Neural crest cell (in vitro differentiated cells): ENCODE data around the gene FOXP2. TPM values are rescaled to one million over a fixed set of nuclear protein-coding genes. Genes with fewer than 3 reads are reported as not detected.
"Not testable (repeated sequence)": the region's sequence is repeated elsewhere in the genome, so short reads cannot be mapped to it uniquely, and the experiment has no call there.

Experiments
- DNase-seq: peaks from one replicate; pipeline ENCODE4 v3.0.0; 2021; ENCODE audit warnings: low read depth, mixed read lengths, low spot score
- H3K27ac Mint-ChIP-seq: one replicate; pipeline ENCODE4 v1.8.0; 2021; ENCODE audit warnings: mild to moderate bottlenecking, mixed read lengths; ENCODE audit not compliant: unreplicated experiment
- H3K27me3 Mint-ChIP-seq: 2 replicates; pipeline ENCODE4 v1.8.0; 2021; ENCODE audit warnings: low read depth, mild to moderate bottlenecking, mixed read lengths
- H3K36me3 Mint-ChIP-seq: 2 replicates; pipeline ENCODE4 v1.8.0; 2021; ENCODE audit warnings: low read depth, mild to moderate bottlenecking, mixed read lengths
- H3K4me1 Mint-ChIP-seq: 2 replicates; pipeline ENCODE4 v1.8.0; 2021; ENCODE audit warnings: mixed read lengths
- H3K4me3 Mint-ChIP-seq: one replicate; pipeline ENCODE4 v1.8.0; 2021; ENCODE audit warnings: mild to moderate bottlenecking, mixed read lengths
- H3K9me3 Mint-ChIP-seq: 2 replicates; pipeline ENCODE4 v1.8.0; 2021; ENCODE audit warnings: mixed read lengths
- total RNA-seq: library from RNA; stranded (reverse); gene quantifications from 2 replicates; pipeline ENCODE4 v1.2.1, GENCODE V29; 2021
- TF ChIP-seq, protein P1 (sequence below): fragments of 200-600 bp; sonication (generic); conservative IDR thresholded peaks from 2 replicates; pipeline ENCODE4 v1.5.0; 2021; ENCODE audit warnings: antibody characterized with exemption, mild to moderate bottlenecking

FOXP2 gene
- total RNA-seq, 1 donor from 2014 or later = 7.1 TPM

DNA sequence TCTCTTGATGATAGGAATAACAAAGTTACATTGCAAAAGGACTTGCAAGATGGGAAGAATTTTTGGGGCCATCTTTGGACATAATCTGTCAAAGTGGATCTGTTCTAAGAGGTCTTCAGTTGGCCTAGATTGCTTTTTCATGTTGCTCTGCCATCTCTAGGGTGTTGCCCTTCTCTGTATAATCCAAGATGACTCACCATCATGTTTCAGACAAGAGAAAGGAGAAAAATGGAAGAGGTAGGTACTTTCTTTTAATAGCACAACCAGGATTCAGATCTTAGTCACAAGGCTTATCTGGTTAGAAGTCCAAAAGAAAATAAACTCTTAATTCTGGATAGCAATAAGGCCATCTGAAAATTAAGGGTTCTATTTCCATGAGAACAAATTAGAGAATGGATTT lies 38.7 kb upstream of the FOXP2 start:
- no peaks in the 10 kb centered on the region for H3K27me3 Mint-ChIP-seq
- H3K4me1 Mint-ChIP-seq = no peaks in the 10 kb centered on the region
- TF ChIP-seq, protein P1, sequence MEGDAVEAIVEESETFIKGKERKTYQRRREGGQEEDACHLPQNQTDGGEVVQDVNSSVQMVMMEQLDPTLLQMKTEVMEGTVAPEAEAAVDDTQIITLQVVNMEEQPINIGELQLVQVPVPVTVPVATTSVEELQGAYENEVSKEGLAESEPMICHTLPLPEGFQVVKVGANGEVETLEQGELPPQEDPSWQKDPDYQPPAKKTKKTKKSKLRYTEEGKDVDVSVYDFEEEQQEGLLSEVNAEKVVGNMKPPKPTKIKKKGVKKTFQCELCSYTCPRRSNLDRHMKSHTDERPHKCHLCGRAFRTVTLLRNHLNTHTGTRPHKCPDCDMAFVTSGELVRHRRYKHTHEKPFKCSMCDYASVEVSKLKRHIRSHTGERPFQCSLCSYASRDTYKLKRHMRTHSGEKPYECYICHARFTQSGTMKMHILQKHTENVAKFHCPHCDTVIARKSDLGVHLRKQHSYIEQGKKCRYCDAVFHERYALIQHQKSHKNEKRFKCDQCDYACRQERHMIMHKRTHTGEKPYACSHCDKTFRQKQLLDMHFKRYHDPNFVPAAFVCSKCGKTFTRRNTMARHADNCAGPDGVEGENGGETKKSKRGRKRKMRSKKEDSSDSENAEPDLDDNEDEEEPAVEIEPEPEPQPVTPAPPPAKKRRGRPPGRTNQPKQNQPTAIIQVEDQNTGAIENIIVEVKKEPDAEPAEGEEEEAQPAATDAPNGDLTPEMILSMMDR = no peak
- no peak overlapping the region for H3K4me3 Mint-ChIP-seq
- peaks cover 2% of the 10 kb centered on the region for H3K9me3 Mint-ChIP-seq
- H3K36me3 Mint-ChIP-seq = no peaks in the 10 kb centered on the region
- DNase-seq = no peak
- H3K27ac Mint-ChIP-seq = no peak overlapping the region

DNA sequence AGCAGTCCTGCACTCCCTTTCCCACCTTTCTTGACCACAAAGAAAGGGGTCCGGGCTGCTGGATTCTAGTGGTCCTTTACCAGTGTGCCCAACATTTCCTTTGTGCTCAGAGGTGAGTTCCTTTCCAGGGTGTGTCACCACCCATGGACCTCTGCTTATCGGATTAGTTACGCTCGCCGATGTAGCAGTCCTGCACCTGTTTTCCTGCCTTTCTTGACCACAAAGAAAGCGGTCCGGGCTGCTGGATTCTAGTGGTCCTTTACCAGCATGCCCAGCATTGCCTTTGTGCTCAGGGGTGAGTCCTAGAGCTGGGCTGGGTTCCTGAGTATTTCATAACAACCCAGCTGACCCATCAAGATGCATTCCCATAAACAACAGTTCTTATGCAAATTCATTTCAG lies 30.7 kb upstream of the FOXP2 start:
- not testable (repeated sequence) for H3K4me3 Mint-ChIP-seq, DNase-seq, H3K36me3 Mint-ChIP-seq, H3K4me1 Mint-ChIP-seq, H3K27ac Mint-ChIP-seq, H3K27me3 Mint-ChIP-seq, H3K9me3 Mint-ChIP-seq

DNA sequence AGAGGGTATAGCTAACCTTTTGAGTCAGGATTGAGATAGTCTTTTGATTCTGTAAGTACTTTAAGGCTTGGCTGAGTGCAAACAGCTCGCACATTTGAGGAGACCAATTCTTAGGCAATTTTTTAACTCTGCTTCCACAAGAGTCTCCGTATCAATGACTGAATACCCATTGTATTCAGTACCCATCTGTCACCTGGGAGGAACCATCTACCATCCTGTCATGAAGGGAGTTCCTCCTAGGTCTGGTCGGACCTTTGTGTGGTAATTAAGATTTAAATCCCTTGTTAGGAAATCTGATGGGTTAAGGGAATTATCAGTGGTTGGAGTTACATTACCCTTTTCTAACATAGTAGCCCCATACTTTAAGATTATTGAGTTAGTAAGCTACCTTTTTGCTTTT lies 30.3 kb upstream of the FOXP2 start:
- H3K27me3 Mint-ChIP-seq, DNase-seq, H3K9me3 Mint-ChIP-seq, H3K27ac Mint-ChIP-seq, H3K4me1 Mint-ChIP-seq, H3K36me3 Mint-ChIP-seq, H3K4me3 Mint-ChIP-seq: not testable (repeated sequence)

DNA sequence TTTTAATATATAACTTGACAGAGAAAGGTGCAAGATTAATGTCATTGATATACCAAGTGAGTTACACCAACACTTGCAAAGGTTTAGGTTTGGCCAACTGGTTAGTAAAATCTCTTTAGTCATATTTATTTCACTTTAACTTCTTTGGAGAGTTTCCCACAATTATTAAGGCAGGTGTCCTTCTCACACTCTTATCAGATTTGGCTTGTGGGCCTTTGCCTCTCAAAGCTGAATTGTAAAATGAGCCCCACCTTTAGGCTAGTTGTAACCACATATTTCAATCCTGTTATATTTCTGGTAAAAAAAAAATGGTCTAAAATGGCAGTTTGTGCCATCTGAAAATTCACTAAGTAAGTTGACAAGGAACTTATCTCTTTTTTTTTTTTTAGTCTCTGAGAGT lies 26.6 kb upstream of the FOXP2 start:
- H3K27ac Mint-ChIP-seq = no peak overlapping the region
- H3K27me3 Mint-ChIP-seq = no peaks in the 10 kb centered on the region
- H3K4me3 Mint-ChIP-seq = no peak overlapping the region
- H3K9me3 Mint-ChIP-seq = peaks cover 3% of the 10 kb centered on the region
- DNase-seq = no peak
- no peaks in the 10 kb centered on the region for H3K36me3 Mint-ChIP-seq
- TF ChIP-seq, protein P1 = no peak
- H3K4me1 Mint-ChIP-seq = no peaks in the 10 kb centered on the region

DNA sequence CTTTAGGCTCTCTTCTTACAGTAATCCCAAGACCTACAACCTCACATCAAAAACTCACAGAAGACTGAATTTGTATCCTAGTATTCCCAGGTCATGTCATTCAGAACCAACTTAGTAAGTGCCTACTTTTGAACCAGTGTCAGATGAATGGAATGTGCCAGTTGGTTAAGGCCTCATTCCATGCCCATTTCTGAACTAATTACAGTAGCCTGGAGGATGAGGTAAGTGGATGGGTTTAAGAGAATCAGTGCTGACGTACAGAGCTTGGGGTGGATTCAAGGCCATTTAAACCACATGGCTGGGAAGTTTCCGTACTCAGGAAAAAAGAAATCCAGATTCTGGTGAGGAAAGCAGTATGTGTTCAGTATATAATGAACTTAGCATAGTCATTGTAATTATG lies 21.9 kb upstream of the FOXP2 start:
- TF ChIP-seq, protein P1 = no peak

DNA sequence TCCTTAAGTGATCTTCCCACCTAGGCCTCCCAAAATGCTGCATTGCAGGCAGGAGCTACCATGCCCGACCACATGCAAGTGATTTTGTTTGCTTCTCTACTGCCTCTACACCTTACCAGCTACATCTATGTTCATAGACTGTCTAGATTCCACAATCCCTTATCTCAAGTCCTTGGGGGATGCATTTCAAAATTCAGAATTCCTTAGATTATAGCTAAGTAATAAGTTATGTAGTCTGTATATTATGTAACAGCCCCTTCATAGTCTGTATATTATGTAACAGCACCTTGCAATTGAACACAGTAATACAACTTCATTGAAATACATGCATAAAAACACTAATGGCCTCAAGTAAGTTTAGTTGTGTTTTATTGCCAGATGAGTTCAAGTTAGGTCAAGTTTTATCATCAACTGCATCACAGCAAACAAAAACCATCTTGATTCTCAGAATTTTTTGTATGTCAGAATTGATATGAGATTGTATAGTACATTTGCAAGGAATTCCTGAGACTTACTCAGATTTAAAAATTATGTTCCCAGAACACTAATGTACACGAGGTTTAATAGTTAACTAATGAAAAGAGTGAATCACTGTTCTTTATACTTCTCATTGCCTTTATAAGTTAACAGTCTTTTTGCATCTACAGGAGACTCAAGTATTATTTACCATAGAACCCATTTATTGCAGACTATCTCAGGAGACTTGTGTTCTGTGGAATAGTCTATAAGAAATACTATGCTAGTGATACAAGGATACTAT lies 11.6 kb upstream of the FOXP2 start:
- no peak overlapping the region for H3K4me3 Mint-ChIP-seq
- H3K36me3 Mint-ChIP-seq = no peaks in the 10 kb centered on the region
- peaks cover 5% of the 10 kb centered on the region for H3K27me3 Mint-ChIP-seq
- DNase-seq = no peak
- H3K27ac Mint-ChIP-seq = no peak overlapping the region
- no peaks in the 10 kb centered on the region for H3K4me1 Mint-ChIP-seq
- TF ChIP-seq, protein P1 = no peak
- H3K9me3 Mint-ChIP-seq = peaks cover 3% of the 10 kb centered on the region

More for the DNA sequence above, 21.9 kb upstream of the FOXP2 start:
- no peaks in the 10 kb centered on the region for H3K27me3 Mint-ChIP-seq
- no peak overlapping the region for H3K4me3 Mint-ChIP-seq
- H3K36me3 Mint-ChIP-seq = no peaks in the 10 kb centered on the region
- H3K4me1 Mint-ChIP-seq = no peaks in the 10 kb centered on the region
- H3K27ac Mint-ChIP-seq = no peak overlapping the region
- no peaks in the 10 kb centered on the region for H3K9me3 Mint-ChIP-seq
- no peak for DNase-seq
